HUES48 (cell line): ENCODE measurements around the gene VLDLR.

Experiments used
- H3K27ac ChIP-seq: one replicate; pipeline ENCODE4 v1.7.0; 2013; ENCODE audit warnings: low read depth, low read length, inconsistent platforms
- H3K27me3 ChIP-seq: 2 replicates; pipeline ENCODE4 v1.6.1; 2013; ENCODE audit warnings: mild to moderate bottlenecking, low read length; ENCODE audit not compliant: control insufficient read depth, insufficient read depth
- H3K36me3 ChIP-seq: 2 replicates; pipeline ENCODE4 v1.6.1; 2013; ENCODE audit warnings: low read length; ENCODE audit not compliant: control insufficient read depth, insufficient read depth
- H3K4me1 ChIP-seq: 2 replicates; pipeline ENCODE4 v1.6.1; 2013; ENCODE audit warnings: mild to moderate bottlenecking, low read length; ENCODE audit not compliant: control insufficient read depth, insufficient read depth
- H3K4me3 ChIP-seq: 2 replicates; pipeline ENCODE4 v1.5.1; 2013; ENCODE audit warnings: mild to moderate bottlenecking, low read depth, low read length
- H3K9ac ChIP-seq: 2 replicates; pipeline ENCODE4 v1.6.1; 2013; ENCODE audit warnings: mild to moderate bottlenecking, low read depth, low read length, moderate library complexity
- H3K9me3 ChIP-seq: 2 replicates; pipeline ENCODE4 v1.6.1; 2013; ENCODE audit warnings: low read length; ENCODE audit not compliant: control insufficient read depth, insufficient read depth

Gene VLDLR

GRCh38 chr9:2664174-2665065 is 42.8 kb downstream of the VLDLR start:
- no peak overlapping the region for H3K4me3 ChIP-seq
- H3K27me3 ChIP-seq: no peaks in the 10 kb centered on the region
- H3K4me1 ChIP-seq: no peaks in the 10 kb centered on the region
- no peaks in the 10 kb centered on the region for H3K36me3 ChIP-seq
- H3K27ac ChIP-seq: no peak overlapping the region
- H3K9ac ChIP-seq: no peak overlapping the region
- peaks cover 11% of the 10 kb centered on the region; the same call in 1 of the 2 replicates for H3K9me3 ChIP-seq

- Histone ChIP-seq H3K36me3 (no peaks in the 10 kb centered on the region), H3K27me3 (no peaks in the 10 kb centered on the region), H3K27ac (no peak overlapping the region), H3K4me1 (no peaks in the 10 kb centered on the region), H3K9me3 (peaks cover 11% of the 10 kb centered on the region; the same call in 1 of the 2 replicates), H3K4me3 (no peak overlapping the region), H3K9ac (no peak overlapping the region)
Observed at GRCh38 chr9:2666569-2666968, 45.0 kb downstream of the VLDLR start.

GRCh38 chr9:2673161-2673560 is 51.6 kb downstream of the VLDLR start:
- H3K27ac ChIP-seq: no peak overlapping the region

GRCh38 chr9:2674141-2674824 is 52.7 kb downstream of the VLDLR start:
- Histone ChIP-seq H3K4me3 (no peak overlapping the region), H3K4me1 (peaks cover 18% of the 10 kb centered on the region), H3K9me3 (no peaks in the 10 kb centered on the region), H3K9ac (no peak overlapping the region), H3K27ac (no peak overlapping the region), H3K36me3 (no peaks in the 10 kb centered on the region), H3K27me3 (no peaks in the 10 kb centered on the region)

More at GRCh38 chr9:2673161-2673560, 51.6 kb downstream of the VLDLR start:
- Histone ChIP-seq H3K4me1 (peaks cover 13% of the 10 kb centered on the region), H3K36me3 (no peaks in the 10 kb centered on the region), H3K9me3 (no peaks in the 10 kb centered on the region), H3K27me3 (no peaks in the 10 kb centered on the region), H3K9ac (no peak overlapping the region), H3K4me3 (no peak overlapping the region)

- Histone ChIP-seq H3K27me3 (no peaks in the 10 kb centered on the region), H3K9ac (no peak overlapping the region), H3K27ac (no peak overlapping the region), H3K36me3 (no peaks in the 10 kb centered on the region), H3K4me1 (peaks cover 18% of the 10 kb centered on the region), H3K9me3 (no peaks in the 10 kb centered on the region), H3K4me3 (no peak overlapping the region)
Observed at GRCh38 chr9:2675834-2676233, 54.2 kb downstream of the VLDLR start.

GRCh38 chr9:2676466-2676865 is 54.9 kb downstream of the VLDLR start:
- Histone ChIP-seq H3K36me3 (no peaks in the 10 kb centered on the region), H3K4me1 (peaks cover 18% of the 10 kb centered on the region), H3K9me3 (no peaks in the 10 kb centered on the region), H3K4me3 (no peak overlapping the region), H3K27ac (no peak overlapping the region), H3K27me3 (no peaks in the 10 kb centered on the region), H3K9ac (no peak overlapping the region)

GRCh38 chr9:2677915-2678889 is 56.6 kb downstream of the VLDLR start:
- no peak overlapping the region for H3K27ac ChIP-seq
- no peaks in the 10 kb centered on the region for H3K36me3 ChIP-seq
- H3K4me1 ChIP-seq: peaks cover 18% of the 10 kb centered on the region
- H3K27me3 ChIP-seq: no peaks in the 10 kb centered on the region
- no peak overlapping the region for H3K9ac ChIP-seq
- H3K4me3 ChIP-seq: no peak overlapping the region
- no peaks in the 10 kb centered on the region for H3K9me3 ChIP-seq

- Histone ChIP-seq H3K4me1 (peaks cover 18% of the 10 kb centered on the region), H3K4me3 (no peak overlapping the region), H3K9me3 (no peaks in the 10 kb centered on the region), H3K27me3 (no peaks in the 10 kb centered on the region), H3K9ac (no peak overlapping the region; the same call in 1 of the 2 replicates), H3K27ac (no peak overlapping the region), H3K36me3 (no peaks in the 10 kb centered on the region)
Observed at GRCh38 chr9:2679011-2679410, 57.4 kb downstream of the VLDLR start.

GRCh38 chr9:2681981-2682380 is 60.4 kb downstream of the VLDLR start:
- Histone ChIP-seq H3K9me3 (no peaks in the 10 kb centered on the region), H3K36me3 (no peaks in the 10 kb centered on the region), H3K27me3 (no peaks in the 10 kb centered on the region), H3K9ac (no peak overlapping the region), H3K27ac (no peak overlapping the region), H3K4me3 (no peak overlapping the region), H3K4me1 (peaks cover 17% of the 10 kb centered on the region)

- H3K27me3 ChIP-seq: no peaks in the 10 kb centered on the region
- no peak overlapping the region for H3K4me3 ChIP-seq
- H3K36me3 ChIP-seq: no peaks in the 10 kb centered on the region
- H3K9ac ChIP-seq: no peak overlapping the region
- no peak overlapping the region for H3K27ac ChIP-seq
- H3K9me3 ChIP-seq: no peaks in the 10 kb centered on the region
- H3K4me1 ChIP-seq: no peaks in the 10 kb centered on the region
Observed at GRCh38 chr9:2686911-2687310, 65.3 kb downstream of the VLDLR start.
